ENCODE results near the gene BMPER. TPM values are rescaled to one million over a fixed set of nuclear protein-coding genes. Genes with fewer than 3 reads are reported as not detected.

The BMPER gene
- total and polyA plus RNA-seq, 3 experiments from 2014 or later: not detected

DNA sequence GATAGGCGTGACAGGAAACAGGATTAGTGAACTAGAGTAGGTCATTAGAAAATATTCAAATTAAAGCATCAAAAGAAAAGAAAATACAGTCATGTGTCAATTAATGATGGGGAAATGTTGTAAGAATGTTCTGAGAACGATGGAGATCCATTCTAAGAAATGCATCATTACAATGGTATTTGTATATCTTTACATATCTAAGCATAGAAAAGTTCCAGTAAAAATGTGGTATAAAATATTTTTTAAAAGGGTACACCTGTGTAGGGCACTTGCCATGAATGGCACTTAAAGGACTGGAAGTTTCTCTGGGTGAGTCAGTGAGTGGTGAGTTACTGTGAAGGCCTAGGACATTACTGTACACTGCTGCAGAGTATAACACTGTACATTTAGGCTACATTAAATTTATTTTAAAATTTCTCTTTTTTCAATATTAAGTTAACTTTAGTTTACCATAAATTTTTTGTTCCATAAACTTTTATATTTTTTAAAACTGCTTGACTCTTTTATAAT is 282.5 kb downstream of the BMPER start:
- Histone ChIP-seq H3K4me1 (ENCODE audit: insufficient read depth, low read length) (no peaks in the 10 kb centered on the region), H3K27me3 (ENCODE audit: insufficient read depth, low read length, poor library complexity, severe bottlenecking) (no peaks in the 10 kb centered on the region), H3K9me3 (ENCODE audit: low read length) (no peaks in the 10 kb centered on the region), H3K36me3 (ENCODE audit: insufficient read depth, low read length) (no peaks in the 10 kb centered on the region), H3K27ac (ENCODE audit: low read depth, low read length) (no peak overlapping the region), H3K4me3 (ENCODE audit: low read length) (no peak overlapping the region)
- no peak overlapping the region for H3K27ac Mint-ChIP-seq
- peaks cover 0 to 4% (median 0%) of the 10 kb centered on the region in 5 donors for H3K9me3 Mint-ChIP-seq
- H3K36me3 Mint-ChIP-seq: no peaks in the 10 kb centered on the region
- POLR2A ChIA-PET: no interaction called here
- CTCF ChIA-PET: no interaction called here
- no peaks in the 10 kb centered on the region for H3K4me1 Mint-ChIP-seq
- no peak for DNase-seq
- H3K4me3 Mint-ChIP-seq: no peak overlapping the region
- no peaks in the 10 kb centered on the region for H3K27me3 Mint-ChIP-seq

- Histone ChIP-seq H3K27me3 (ENCODE audit: insufficient read depth, low read length, poor library complexity, severe bottlenecking) (no peaks in the 10 kb centered on the region), H3K36me3 (ENCODE audit: insufficient read depth, low read length) (no peaks in the 10 kb centered on the region), H3K4me3 (ENCODE audit: low read length) (no peak overlapping the region), H3K4me1 (ENCODE audit: insufficient read depth, low read length) (no peaks in the 10 kb centered on the region), H3K27ac (ENCODE audit: low read depth, low read length) (no peak overlapping the region), H3K9me3 (ENCODE audit: low read length) (no peaks in the 10 kb centered on the region)
- Mint-ChIP-seq H3K4me1 (no peaks in the 10 kb centered on the region), H3K27ac (no peak overlapping the region), H3K4me3 (no peak overlapping the region), H3K36me3 (no peaks in the 10 kb centered on the region), H3K9me3 (peaks cover 0 to 4% (median 0%) of the 10 kb centered on the region in 5 donors), H3K27me3 (no peaks in the 10 kb centered on the region)
- ChIA-PET CTCF (no interaction called here), POLR2A (no interaction called here)
- DNase-seq: no peak
These were observed 283.7 kb downstream of the BMPER start for GRCh38 chr7:34189031-34189430.

- H3K27me3 ChIP-seq (ENCODE audit: insufficient read depth, low read length, poor library complexity, severe bottlenecking): no peaks in the 10 kb centered on the region
- no peaks in the 10 kb centered on the region for H3K4me1 Mint-ChIP-seq
- H3K4me3 Mint-ChIP-seq: no peak overlapping the region
- no peak overlapping the region for H3K27ac Mint-ChIP-seq
- H3K36me3 Mint-ChIP-seq: no peaks in the 10 kb centered on the region
- no peaks in the 10 kb centered on the region for H3K27me3 Mint-ChIP-seq
- no peaks in the 10 kb centered on the region for H3K36me3 ChIP-seq (ENCODE audit: insufficient read depth, low read length)
- ChIA-PET POLR2A (no interaction called here), CTCF (no interaction called here)
- H3K4me3 ChIP-seq (ENCODE audit: low read length): no peak overlapping the region
- H3K4me1 ChIP-seq (ENCODE audit: insufficient read depth, low read length): no peaks in the 10 kb centered on the region
- no peak for DNase-seq
- peaks cover 0 to 4% (median 0%) of the 10 kb centered on the region in 5 donors for H3K9me3 Mint-ChIP-seq
- H3K27ac ChIP-seq (ENCODE audit: low read depth, low read length): no peak overlapping the region
- no peaks in the 10 kb centered on the region for H3K9me3 ChIP-seq (ENCODE audit: low read length)
These were observed 285.0 kb downstream of the BMPER start for GRCh38 chr7:34190299-34190698.

DNA sequence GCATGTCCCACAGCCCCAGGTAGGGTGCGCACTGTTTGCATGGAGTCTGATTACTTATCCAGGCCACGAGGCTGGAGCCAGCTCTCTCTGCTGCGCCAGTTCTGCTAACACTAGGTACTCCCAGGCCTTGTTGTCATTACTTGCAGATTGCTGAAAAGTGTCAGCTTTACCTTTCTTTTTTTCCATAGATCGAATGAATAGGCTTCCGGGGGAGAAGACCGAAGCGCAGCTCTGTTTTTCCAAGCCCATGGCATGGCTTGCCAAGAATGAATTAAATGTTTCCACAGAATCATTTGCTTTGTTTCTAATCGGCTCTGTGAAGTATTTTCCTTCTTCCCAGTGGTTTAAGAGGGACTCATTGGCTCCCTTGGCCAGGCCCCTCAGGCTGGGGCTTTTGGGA is 285.8 kb downstream of the BMPER start:
- H3K27me3 Mint-ChIP-seq: no peaks in the 10 kb centered on the region
- H3K9me3 Mint-ChIP-seq: peaks cover 0 to 4% (median 0%) of the 10 kb centered on the region in 5 donors
- Histone ChIP-seq H3K4me3 (ENCODE audit: low read length) (no peak overlapping the region), H3K9me3 (ENCODE audit: low read length) (no peaks in the 10 kb centered on the region), H3K27me3 (ENCODE audit: insufficient read depth, low read length, poor library complexity, severe bottlenecking) (no peaks in the 10 kb centered on the region), H3K36me3 (ENCODE audit: insufficient read depth, low read length) (no peaks in the 10 kb centered on the region), H3K27ac (ENCODE audit: low read depth, low read length) (no peak overlapping the region), H3K4me1 (ENCODE audit: insufficient read depth, low read length) (no peaks in the 10 kb centered on the region)
- DNase-seq: no peak
- no peak overlapping the region for H3K27ac Mint-ChIP-seq
- POLR2A ChIA-PET: no interaction called here
- H3K4me1 Mint-ChIP-seq: no peaks in the 10 kb centered on the region
- CTCF ChIA-PET: no interaction called here
- no peak overlapping the region for H3K4me3 Mint-ChIP-seq
- no peaks in the 10 kb centered on the region for H3K36me3 Mint-ChIP-seq

DNA sequence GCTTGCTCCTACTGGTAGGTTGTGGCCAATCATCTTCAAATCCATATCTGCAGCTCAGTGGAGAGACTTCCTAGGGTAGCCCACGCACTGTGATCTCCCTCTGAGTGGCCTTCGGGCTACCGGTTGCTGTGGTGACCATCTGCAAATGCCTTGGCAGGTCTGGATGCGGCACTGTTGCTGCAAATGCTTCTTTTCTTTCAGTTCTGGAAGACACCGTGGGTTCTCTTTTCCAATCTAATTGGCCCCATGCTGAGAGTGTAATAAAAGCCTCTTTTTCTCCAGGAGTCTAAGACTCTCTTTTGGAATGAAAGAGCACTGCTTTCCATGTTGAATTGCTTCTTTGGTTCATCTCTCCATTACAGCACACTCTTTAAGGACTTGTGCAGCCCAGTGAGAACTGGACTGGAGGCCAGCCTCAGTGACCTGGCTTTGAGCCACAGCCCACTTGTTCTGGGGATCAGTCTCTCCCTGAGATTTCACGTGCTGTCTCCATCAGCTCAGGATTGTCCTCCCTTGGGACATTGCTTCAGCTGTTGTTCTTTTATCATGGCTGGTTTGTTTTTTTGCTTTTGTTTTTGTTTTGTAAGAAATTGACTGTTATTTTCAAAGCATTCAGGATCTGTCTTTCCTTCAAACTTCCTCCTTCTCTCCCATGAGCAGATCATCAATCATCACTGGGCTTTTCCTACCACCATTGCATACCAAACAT is 286.6 kb downstream of the BMPER start:
- Mint-ChIP-seq H3K4me1 (no peaks in the 10 kb centered on the region), H3K27ac (no peak overlapping the region), H3K9me3 (peaks cover 0 to 4% (median 0%) of the 10 kb centered on the region in 5 donors), H3K27me3 (no peaks in the 10 kb centered on the region), H3K36me3 (no peaks in the 10 kb centered on the region), H3K4me3 (no peak overlapping the region)
- no peak overlapping the region for H3K27ac ChIP-seq (ENCODE audit: low read depth, low read length)
- no peaks in the 10 kb centered on the region for H3K4me1 ChIP-seq (ENCODE audit: insufficient read depth, low read length)
- H3K9me3 ChIP-seq (ENCODE audit: low read length): no peaks in the 10 kb centered on the region
- H3K36me3 ChIP-seq (ENCODE audit: insufficient read depth, low read length): no peaks in the 10 kb centered on the region
- no peak for DNase-seq
- no peaks in the 10 kb centered on the region for H3K27me3 ChIP-seq (ENCODE audit: insufficient read depth, low read length, poor library complexity, severe bottlenecking)
- no peak overlapping the region for H3K4me3 ChIP-seq (ENCODE audit: low read length)
- ChIA-PET CTCF (no interaction called here), POLR2A (no interaction called here)

GRCh38 chr7:34192906-34193305 is 287.6 kb downstream of the BMPER start:
- POLR2A ChIA-PET: no interaction called here
- no peak for DNase-seq

GRCh38 chr7:34198231-34198641 is 292.9 kb downstream of the BMPER start:
- no peak overlapping the region for H3K27ac Mint-ChIP-seq
- H3K4me1 ChIP-seq (ENCODE audit: insufficient read depth, low read length): no peaks in the 10 kb centered on the region
- no peaks in the 10 kb centered on the region for H3K4me1 Mint-ChIP-seq
- H3K27ac ChIP-seq (ENCODE audit: low read depth, low read length): no peak overlapping the region
- no peaks in the 10 kb centered on the region for H3K36me3 ChIP-seq (ENCODE audit: insufficient read depth, low read length)
- no peak overlapping the region for H3K4me3 Mint-ChIP-seq
- CTCF ChIA-PET: no interaction called here
- no peaks in the 10 kb centered on the region for H3K27me3 Mint-ChIP-seq
- H3K27me3 ChIP-seq (ENCODE audit: insufficient read depth, low read length, poor library complexity, severe bottlenecking): no peaks in the 10 kb centered on the region
- H3K36me3 Mint-ChIP-seq: no peaks in the 10 kb centered on the region
- peaks cover 0 to 2% (median 0%) of the 10 kb centered on the region in 5 donors for H3K9me3 Mint-ChIP-seq
- no peak overlapping the region for H3K4me3 ChIP-seq (ENCODE audit: low read length)
- no peaks in the 10 kb centered on the region for H3K9me3 ChIP-seq (ENCODE audit: low read length)
- POLR2A ChIA-PET: no interaction called here
- no peak for DNase-seq

More at GRCh38 chr7:34192906-34193305, 287.6 kb downstream of the BMPER start:
- no peaks in the 10 kb centered on the region for H3K4me1 Mint-ChIP-seq
- CTCF ChIA-PET: no interaction called here
- Histone ChIP-seq H3K4me3 (ENCODE audit: low read length) (no peak overlapping the region), H3K9me3 (ENCODE audit: low read length) (no peaks in the 10 kb centered on the region), H3K27me3 (ENCODE audit: insufficient read depth, low read length, poor library complexity, severe bottlenecking) (no peaks in the 10 kb centered on the region), H3K4me1 (ENCODE audit: insufficient read depth, low read length) (no peaks in the 10 kb centered on the region), H3K36me3 (ENCODE audit: insufficient read depth, low read length) (no peaks in the 10 kb centered on the region), H3K27ac (ENCODE audit: low read depth, low read length) (no peak overlapping the region)
- no peak overlapping the region for H3K4me3 Mint-ChIP-seq
- no peak overlapping the region for H3K27ac Mint-ChIP-seq
- peaks cover 0 to 4% (median 0%) of the 10 kb centered on the region in 5 donors for H3K9me3 Mint-ChIP-seq
- H3K36me3 Mint-ChIP-seq: no peaks in the 10 kb centered on the region
- H3K27me3 Mint-ChIP-seq: no peaks in the 10 kb centered on the region
